SJSA1 (cell line): ENCODE results near the gene SEC24B. TPM values are rescaled to one million over a fixed set of nuclear protein-coding genes. Genes with fewer than 3 reads are reported as not detected.
A peak's percentile ranks its signal among the peaks of the same experiment; 100 is the strongest.
"Not testable (repeated sequence)": the region's sequence is repeated elsewhere in the genome, so short reads cannot be mapped to it uniquely, and the experiment has no call there.

Experiments
- DNase-seq, 2 experiments: peaks; one replicate each; pipeline ENCODE4 v3.0.0-alpha.2; 2015 to 2020; ENCODE audit warnings: low spot score in 2 of 2, low read depth in 1 of 2
- H3K27ac ChIP-seq: fragments of 250-450 bp; sonication (Bioruptor Pico); 2 replicates; pipeline ENCODE4 v1.5.1; 2020; ENCODE audit warnings: mild to moderate bottlenecking, moderate library complexity
- H3K27me3 ChIP-seq: fragments of 250-450 bp; sonication (Bioruptor Pico); replicated peaks from 2 replicates; pipeline ENCODE4 v1.5.1; 2020; ENCODE audit warnings: mild to moderate bottlenecking, moderate library complexity
- H3K36me3 ChIP-seq: fragments of 250-450 bp; sonication (Bioruptor Pico); 2 replicates; pipeline ENCODE4 v1.5.1; 2020; ENCODE audit warnings: mild to moderate bottlenecking
- H3K4me1 ChIP-seq: fragments of 250-450 bp; sonication (Bioruptor Pico); replicated peaks from 2 replicates; pipeline ENCODE4 v1.6.1; 2021; ENCODE audit warnings: mild to moderate bottlenecking
- H3K4me3 ChIP-seq: fragments of 250-450 bp; sonication (Bioruptor Pico); 2 replicates; pipeline ENCODE4 v1.5.1; 2020; ENCODE audit warnings: mild to moderate bottlenecking
- H3K9me3 ChIP-seq: fragments of 250-450 bp; sonication (Bioruptor Pico); replicated peaks from 2 replicates; pipeline ENCODE4 v1.5.1; 2020; ENCODE audit warnings: mild to moderate bottlenecking
- total RNA-seq: library from RNA; depleted of rRNA; stranded (reverse); fragments of >200 nt; shearing (Covaris generic); gene quantifications from 2 replicates; pipeline ENCODE4 v1.2.3, GENCODE V29; 2014

Gene SEC24B
- total RNA-seq, 1 experiment from 2014 or later = 20.0 TPM

DNA sequence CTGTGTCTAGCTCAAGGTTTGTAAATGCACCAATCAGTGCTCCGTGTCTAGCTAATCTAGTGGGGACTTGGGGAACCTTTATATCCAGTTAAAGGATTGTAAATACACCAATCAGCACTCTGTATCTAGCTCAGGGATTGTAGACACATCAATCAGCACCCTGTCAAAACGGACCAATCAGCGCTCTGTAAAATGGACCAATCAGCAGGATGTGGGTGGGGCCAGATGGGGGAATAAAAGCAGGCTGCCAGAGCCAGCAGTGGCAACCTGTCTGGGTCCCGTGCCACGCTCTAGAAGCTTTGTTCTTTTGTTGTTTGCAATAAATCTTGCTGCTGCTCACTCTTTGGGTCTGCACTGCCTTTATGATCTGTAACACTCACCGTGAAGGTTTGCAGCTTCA, 124.5 kb downstream of the SEC24B start:
- H3K9me3 ChIP-seq, DNase-seq, H3K27me3 ChIP-seq, H3K36me3 ChIP-seq, H3K4me3 ChIP-seq, H3K27ac ChIP-seq: not testable (repeated sequence)
- H3K4me1 ChIP-seq = peaks cover 21% of the 10 kb centered on the region

GRCh38 chr4:109559625-109559982, 126.0 kb downstream of the SEC24B start:
- Histone ChIP-seq H3K27me3 (no peaks in the 10 kb centered on the region), H3K4me3 (peak overlapping the region; percentile 67), H3K4me1 (peaks cover 21% of the 10 kb centered on the region), H3K27ac (peak overlapping the region; percentile 62), H3K36me3 (peaks cover 6% of the 10 kb centered on the region; the same call in 1 of the 2 replicates), H3K9me3 (no peaks in the 10 kb centered on the region)
- peak in 1 of 2 experiments; percentile 49 for DNase-seq

DNA sequence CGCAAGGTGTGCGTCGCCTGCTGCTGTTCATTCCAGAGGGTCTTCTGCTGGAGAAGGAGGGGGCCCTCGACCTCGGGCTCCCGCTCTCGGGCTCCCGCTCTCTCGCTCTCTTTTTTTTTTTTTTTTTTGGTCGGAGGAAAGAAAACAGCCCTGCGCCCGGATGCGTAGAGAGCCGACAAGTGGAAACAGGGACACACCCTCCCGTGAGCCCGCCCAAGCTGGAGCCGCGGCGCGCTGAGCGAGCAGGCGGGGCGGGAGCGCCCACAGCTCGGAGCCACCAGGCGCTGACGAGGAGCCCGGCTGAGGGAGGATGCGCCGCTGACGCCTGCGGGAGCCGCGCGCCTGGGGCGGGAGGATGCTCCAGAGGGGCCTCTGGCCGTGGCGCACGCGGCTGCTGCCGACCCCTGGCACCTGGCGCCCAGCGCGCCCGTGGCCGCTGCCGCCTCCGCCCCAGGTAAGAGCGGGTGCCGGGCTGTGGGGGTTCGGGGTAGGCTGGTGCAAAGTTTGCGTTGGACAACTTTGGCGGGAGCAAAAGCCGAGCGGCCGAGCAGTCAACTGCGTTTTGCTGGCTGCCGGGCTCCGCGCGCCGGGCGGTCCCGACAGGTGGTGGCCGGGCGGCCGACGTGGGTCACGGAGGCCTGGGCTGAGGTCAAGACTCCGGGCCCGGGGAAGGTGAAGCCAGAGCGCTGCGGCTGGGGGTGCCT, 126.5 kb downstream of the SEC24B start, which contains the start of gene MCUB:
Gene MCUB (plus strand): TSS at position 264 of the 704 bp plus-strand sequence. CDS start 92 bp downstream, at position 356.
- no peaks in the 10 kb centered on the region for H3K9me3 ChIP-seq
- H3K27ac ChIP-seq = peak within 1 kb of the TSS; percentile 62
- peak; percentile 83 to 88 for DNase-seq
- peak within 1 kb of the TSS; percentile 67 for H3K4me3 ChIP-seq
- no peaks in the 10 kb centered on the region for H3K27me3 ChIP-seq
- peaks cover 16% of the 10 kb centered on the region for H3K4me1 ChIP-seq
- peaks cover 6% of the 10 kb centered on the region; the same call in 1 of the 2 replicates for H3K36me3 ChIP-seq

GRCh38 chr4:109560687-109561461, 127.3 kb downstream of the SEC24B start:
- peak overlapping the region; percentile 67 for H3K4me3 ChIP-seq
- no peaks in the 10 kb centered on the region for H3K9me3 ChIP-seq
- peak; percentile 48 to 58 for DNase-seq
- H3K27ac ChIP-seq = peak overlapping the region; percentile 40
- H3K4me1 ChIP-seq = peaks cover 15% of the 10 kb centered on the region
- no peaks in the 10 kb centered on the region for H3K27me3 ChIP-seq
- H3K36me3 ChIP-seq = peaks cover 6% of the 10 kb centered on the region; the same call in 1 of the 2 replicates

DNA sequence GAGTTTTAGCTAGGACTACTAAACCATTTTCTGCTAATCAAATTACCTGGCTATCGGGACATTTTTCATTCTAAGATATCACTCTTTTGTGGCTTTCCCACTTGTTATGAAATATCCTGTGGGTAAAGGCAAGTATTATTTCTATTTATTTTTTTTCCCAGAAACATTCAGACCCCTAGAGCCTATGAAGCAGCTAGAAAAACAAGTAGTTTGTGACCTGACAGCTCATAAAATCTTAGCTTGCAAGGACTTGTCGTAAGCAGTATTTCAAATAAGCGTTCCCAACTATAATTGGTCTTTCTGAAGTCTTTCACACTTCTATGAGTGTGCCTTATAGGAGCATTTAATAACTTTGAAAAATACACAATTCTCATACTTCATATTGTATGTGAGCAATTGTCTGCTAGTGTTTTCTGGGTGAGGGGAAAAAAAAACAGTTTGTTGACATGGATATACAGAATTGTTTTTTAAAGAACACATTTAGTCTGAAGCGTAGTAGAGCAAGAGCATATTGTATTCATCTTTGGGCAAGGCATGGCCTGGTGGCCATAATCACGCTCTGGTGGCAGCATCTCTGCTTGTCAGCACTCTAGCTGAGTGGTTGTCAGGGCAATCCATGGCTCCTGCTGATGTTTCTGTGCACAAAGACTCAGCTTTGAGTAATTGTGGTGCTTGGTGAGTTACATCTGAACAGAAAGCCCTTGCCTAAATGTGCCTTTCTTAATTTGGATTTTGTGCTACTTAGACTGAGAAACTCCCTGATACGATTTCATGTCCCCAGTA, 129.0 kb downstream of the SEC24B start:
- peaks cover 6% of the 10 kb centered on the region; the same call in 1 of the 2 replicates for H3K36me3 ChIP-seq
- no peak for DNase-seq
- H3K4me3 ChIP-seq = no peak overlapping the region
- peaks cover 15% of the 10 kb centered on the region for H3K4me1 ChIP-seq
- H3K27me3 ChIP-seq = no peaks in the 10 kb centered on the region
- H3K9me3 ChIP-seq = no peaks in the 10 kb centered on the region
- H3K27ac ChIP-seq = no peak overlapping the region

- Histone ChIP-seq H3K9me3 (no peaks in the 10 kb centered on the region), H3K27ac (no peak overlapping the region), H3K36me3 (no peaks in the 10 kb centered on the region), H3K4me3 (no peak overlapping the region), H3K4me1 (no peaks in the 10 kb centered on the region), H3K27me3 (no peaks in the 10 kb centered on the region)
- no peak for DNase-seq
These were observed 137.9 kb downstream of the SEC24B start for GRCh38 chr4:109571494-109571893.

DNA sequence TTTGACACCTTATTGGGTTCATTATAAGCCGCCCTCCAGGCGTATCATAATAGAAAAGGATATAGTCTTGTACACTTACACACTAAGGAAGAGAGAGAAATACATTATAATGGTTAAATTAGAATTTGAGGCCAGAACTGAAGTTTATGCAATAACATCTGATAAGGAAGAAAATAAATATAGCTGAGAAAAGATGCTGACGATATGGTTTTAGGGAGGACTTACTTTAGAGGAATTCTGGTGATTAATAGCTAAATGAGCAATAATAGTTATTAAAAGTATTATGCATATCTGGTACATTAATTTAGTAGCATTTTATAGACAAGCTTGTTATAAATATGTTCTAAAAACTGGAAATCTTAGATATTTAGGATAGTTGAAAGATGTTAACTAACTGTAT, 138.5 kb downstream of the SEC24B start:
- Histone ChIP-seq H3K4me1 (no peaks in the 10 kb centered on the region), H3K9me3 (no peaks in the 10 kb centered on the region), H3K27ac (no peak overlapping the region), H3K4me3 (no peak overlapping the region), H3K27me3 (no peaks in the 10 kb centered on the region), H3K36me3 (no peaks in the 10 kb centered on the region)
- no peak for DNase-seq

GRCh38 chr4:109574443-109574850, 140.8 kb downstream of the SEC24B start:
- Histone ChIP-seq H3K27me3 (no peaks in the 10 kb centered on the region), H3K4me1 (no peaks in the 10 kb centered on the region), H3K4me3 (no peak overlapping the region), H3K36me3 (no peaks in the 10 kb centered on the region), H3K27ac (no peak overlapping the region), H3K9me3 (no peaks in the 10 kb centered on the region)
- DNase-seq = no peak

DNA sequence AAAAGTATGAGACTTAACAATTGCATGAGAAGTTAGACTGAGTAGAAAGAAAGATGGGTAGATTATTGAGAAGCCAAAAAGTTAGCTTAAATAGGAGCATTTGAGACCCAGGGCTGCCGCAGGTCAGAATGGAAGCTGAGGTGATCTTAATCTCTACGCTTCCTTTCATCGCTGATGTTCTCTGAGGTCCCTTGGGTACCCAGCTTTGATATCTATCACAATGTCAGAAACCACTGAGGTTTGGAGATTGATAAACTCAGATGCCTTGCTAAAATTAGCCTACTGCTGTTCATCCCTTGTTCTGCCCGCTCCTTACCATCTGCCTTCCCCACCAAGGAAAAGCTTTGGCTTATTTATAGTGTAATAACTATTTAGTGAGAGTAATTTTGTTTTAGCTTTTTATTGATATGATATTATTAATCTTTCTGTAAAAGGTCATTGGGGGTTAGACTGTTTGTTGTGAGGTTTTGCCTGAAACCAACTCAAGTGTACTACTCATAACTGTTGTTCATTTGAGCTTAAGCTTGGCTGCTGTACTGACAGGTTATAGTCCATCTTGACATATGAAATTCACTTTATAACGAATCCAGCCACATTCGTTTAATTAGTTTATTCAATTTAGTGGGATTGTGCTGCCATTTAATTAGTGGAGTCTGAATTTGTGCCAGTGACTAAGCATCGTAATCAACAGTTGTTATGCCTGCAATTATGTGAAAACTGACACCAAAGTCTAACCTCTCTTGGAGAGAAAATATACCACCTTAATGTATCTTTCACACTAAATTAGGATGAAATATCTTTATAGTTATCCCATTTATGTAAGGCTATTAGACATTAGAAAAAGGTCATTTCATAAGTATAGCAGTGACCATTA, 141.6 kb downstream of the SEC24B start:
- no peak for DNase-seq
- Histone ChIP-seq H3K36me3 (no peaks in the 10 kb centered on the region), H3K4me1 (no peaks in the 10 kb centered on the region), H3K27ac (no peak overlapping the region), H3K9me3 (no peaks in the 10 kb centered on the region), H3K4me3 (no peak overlapping the region), H3K27me3 (no peaks in the 10 kb centered on the region)

- DNase-seq = peak in 1 of 2 experiments; percentile 17
- no peaks in the 10 kb centered on the region for H3K27me3 ChIP-seq
These were observed 142.8 kb downstream of the SEC24B start for GRCh38 chr4:109576462-109576861.

GRCh38 chr4:109578846-109579245, 145.2 kb downstream of the SEC24B start:
- DNase-seq = no peak
- H3K27ac ChIP-seq = no peak overlapping the region
- H3K9me3 ChIP-seq = no peaks in the 10 kb centered on the region
- H3K36me3 ChIP-seq = no peaks in the 10 kb centered on the region
- no peaks in the 10 kb centered on the region for H3K27me3 ChIP-seq
- no peak overlapping the region for H3K4me3 ChIP-seq
- H3K4me1 ChIP-seq = no peaks in the 10 kb centered on the region

More at GRCh38 chr4:109576462-109576861, 142.8 kb downstream of the SEC24B start:
- Histone ChIP-seq H3K36me3 (no peaks in the 10 kb centered on the region), H3K27ac (no peak overlapping the region), H3K4me1 (no peaks in the 10 kb centered on the region), H3K4me3 (no peak overlapping the region), H3K9me3 (no peaks in the 10 kb centered on the region)

- not testable (repeated sequence) for H3K27ac ChIP-seq, DNase-seq, H3K4me1 ChIP-seq, H3K4me3 ChIP-seq, H3K9me3 ChIP-seq, H3K27me3 ChIP-seq, H3K36me3 ChIP-seq
These were observed 146.4 kb downstream of the SEC24B start for GRCh38 chr4:109579997-109580396.

DNA sequence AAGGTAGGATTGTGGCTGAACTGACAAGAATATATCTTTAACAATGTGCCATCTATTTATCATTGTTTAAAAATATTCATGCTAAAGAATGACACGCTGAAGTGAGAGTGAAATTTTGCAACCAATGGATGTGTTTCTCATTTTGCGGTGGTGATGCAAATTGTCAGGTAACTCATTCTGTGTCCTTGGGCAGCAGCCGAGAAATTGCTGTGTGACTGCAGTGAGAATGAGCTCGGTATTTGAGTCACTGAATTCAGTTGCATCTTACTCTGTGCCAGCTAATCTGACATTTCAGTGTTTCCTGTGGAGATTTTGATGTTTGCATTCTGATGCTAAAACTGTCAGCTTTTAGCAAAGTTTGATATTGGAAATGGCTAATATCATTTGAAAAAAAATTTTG, 154.6 kb downstream of the SEC24B start:
- Histone ChIP-seq H3K4me1 (no peaks in the 10 kb centered on the region), H3K4me3 (no peak overlapping the region), H3K36me3 (no peaks in the 10 kb centered on the region), H3K27me3 (no peaks in the 10 kb centered on the region), H3K9me3 (no peaks in the 10 kb centered on the region), H3K27ac (no peak overlapping the region)
- DNase-seq = no peak
